Adrenal gland (tissue), 5 donors: ENCODE measurements around the gene PARP8.

Experiments used
- CTCF ChIP-seq, 6 experiments: fragments of 450-650 bp in 4 of 6; fragments of 200-600 bp in 2 of 6; sonication (generic) in 1 of 6; IDR thresholded peaks; 1 replicate in 5 of 6; 2 replicates in 1 of 6; pipeline versions ENCODE4 v1.5.1 to v1.8.0; 2016 to 2021; ENCODE audit warnings: antibody characterized with exemption in 6 of 6, mild to moderate bottlenecking in 2 of 6, moderate library complexity in 1 of 6
- POLR2A ChIP-seq, 2 donors: fragments of 450-650 bp; IDR thresholded peaks; one replicate each; pipeline ENCODE4 v1.6.1; 2017; ENCODE audit warnings: antibody characterized with exemption in 2 of 2, mild to moderate bottlenecking in 2 of 2, moderate library complexity in 1 of 2
- donor health status: DM: no; HTN: no; CAD: no.

- TF ChIP-seq CTCF (IDR thresholded peaks at IDR 0.05) = no peak
- TF ChIP-seq POLR2A (IDR thresholded peaks at IDR 0.05) = no peak
These were observed 148.1 kb downstream of the PARP8 start for GRCh38 chr5:50814556-50814955.
